Measurements from ENCODE around the gene C4A. TPM values are rescaled to one million over a fixed set of nuclear protein-coding genes. Genes with fewer than 3 reads are reported as not detected.

The C4A gene
- total and polyA plus RNA-seq, 2 of the 13 experiments (the other 11 are each of a cell fraction or from before 2014, with no cell fraction given) = 165 to 478 TPM

- TF ChIP-seq PAF1 (CRISPR knock-in tag; IDR thresholded peaks at IDR 0.05) (no peak), ZFP36 (IDR thresholded peaks at IDR 0.05; ENCODE audit: borderline replicate concordance, low read depth, low read length, partially characterized antibody) (no peak), ZNF230 (CRISPR knock-in tag; IDR thresholded peaks at IDR 0.05) (no peak), HMGXB4 (CRISPR knock-in tag; IDR thresholded peaks at IDR 0.05; ENCODE audit: borderline replicate concordance in 1 of 2, low read depth in 1 of 2) (no peak), RFXAP (CRISPR knock-in tag; IDR thresholded peaks at IDR 0.05; ENCODE audit: borderline replicate concordance) (no peak), ZFYVE20 (CRISPR knock-in tag; IDR thresholded peaks at IDR 0.05; ENCODE audit: borderline replicate concordance, low read depth) (no peak), ZSCAN30 (CRISPR knock-in tag; IDR thresholded peaks at IDR 0.05) (no peak), IRF1 (CRISPR knock-in tag; IDR thresholded peaks at IDR 0.05; ENCODE audit: low read depth) (no peak), EED (CRISPR knock-in tag; IDR thresholded peaks at IDR 0.05) (0 out of 2 replicates have a peak, but pooled peaks have one; percentile 50), JUNB (CRISPR knock-in tag; IDR thresholded peaks at IDR 0.05; ENCODE audit: borderline replicate concordance) (no peak), ZNF878 (CRISPR knock-in tag; IDR thresholded peaks at IDR 0.05) (peak; percentile 26; the same call in 1 of the 2 replicates), ZNF232 (CRISPR knock-in tag; IDR thresholded peaks at IDR 0.05; ENCODE audit: borderline replicate concordance) (peak; percentile 59; the same call in 1 of the 2 replicates), HNRNPH1 (optimal IDR thresholded peaks at IDR 0.05; ENCODE audit: low read depth, low read length) (peak; percentile 31), ZNF704 (CRISPR knock-in tag; IDR thresholded peaks at IDR 0.05; ENCODE audit: borderline replicate concordance) (no peak), NR2F6 (IDR thresholded peaks at IDR 0.05) (no peak), NR2F6 (CRISPR knock-in tag; IDR thresholded peaks at IDR 0.05) (no peak), ZNF496 (CRISPR knock-in tag; IDR thresholded peaks at IDR 0.05; ENCODE audit: insufficient replicate concordance) (no peak), MAFK (conservative IDR thresholded peaks at IDR 0.05 in 1 of 2, IDR thresholded peaks at IDR 0.05 in 1 of 2; ENCODE audit: low read length in 2 of 2) (no peak), KLF15 (CRISPR knock-in tag; IDR thresholded peaks at IDR 0.05; ENCODE audit: borderline replicate concordance) (no peak), RFX3 (CRISPR knock-in tag; IDR thresholded peaks at IDR 0.05) (no peak), ZNF740 (CRISPR knock-in tag; IDR thresholded peaks at IDR 0.05) (no peak), ZNF451 (CRISPR knock-in tag; IDR thresholded peaks at IDR 0.05) (no peak), ZNF777 (CRISPR knock-in tag; IDR thresholded peaks at IDR 0.05) (0 out of 2 replicates have a peak, but pooled peaks have one; percentile 2), CENPBD1 (CRISPR knock-in tag; IDR thresholded peaks at IDR 0.05; ENCODE audit: borderline replicate concordance, low read depth) (no peak)
Measured at GRCh38 chr6:31945154-31945506, 36.7 kb upstream of the C4A start (continued).

All from HepG2 (cell line).